Fibroblast of lung (primary cell): ENCODE measurements around the gene BPGM. TPM values are rescaled to one million over a fixed set of nuclear protein-coding genes. Genes with fewer than 3 reads are reported as not detected.

ENCODE experiments used
- DNase-seq, 2 donors: peaks; one replicate each; pipeline versions ENCODE4 v3.0.0 to v3.0.0-alpha.2; 2010; ENCODE audit warnings: low read depth in 2 of 2
- H2AFZ ChIP-seq: 2 replicates; pipeline ENCODE4 v1.5.1; 2012; ENCODE audit warnings: low read length, control low read depth, inconsistent platforms
- H3K27ac ChIP-seq: 2 replicates; pipeline ENCODE4 v1.5.1; 2011; ENCODE audit warnings: low read length, control low read depth; ENCODE audit not compliant: insufficient read depth
- H3K27me3 ChIP-seq: 2 replicates; pipeline ENCODE4 v1.5.1; 2011; ENCODE audit warnings: mild to moderate bottlenecking, low read length; ENCODE audit not compliant: control insufficient read depth, insufficient read depth
- H3K36me3 ChIP-seq: 2 replicates; pipeline ENCODE4 v1.5.1; 2011; ENCODE audit warnings: low read length; ENCODE audit not compliant: control insufficient read depth, insufficient read depth
- H3K4me1 ChIP-seq: 2 replicates; pipeline ENCODE4 v1.5.1; 2011; ENCODE audit warnings: low read length; ENCODE audit not compliant: control insufficient read depth, insufficient read depth; ENCODE audit errors: extremely low read depth
- H3K4me2 ChIP-seq: 2 replicates; pipeline ENCODE4 v1.5.1; 2011; ENCODE audit warnings: low read length, control low read depth; ENCODE audit not compliant: insufficient read depth; ENCODE audit errors: extremely low read depth
- H3K4me3 ChIP-seq, 4 experiments: fragments of 200-600 bp in 1 of 4; sonication (generic) in 1 of 4; replicated peaks in 1 of 4; 2 replicates each; pipeline ENCODE4 v1.5.1; 2011 to 2016; ENCODE audit warnings: low read length in 4 of 4, low read depth in 3 of 4, mild to moderate bottlenecking in 3 of 4, control low read depth in 2 of 4, inconsistent platforms in 1 of 4, mixed read lengths in 1 of 4; ENCODE audit not compliant: insufficient read depth in 1 of 4; ENCODE audit errors: control extremely low read depth in 1 of 4
- H3K79me2 ChIP-seq: 2 replicates; pipeline ENCODE4 v1.5.1; 2012; ENCODE audit warnings: mild to moderate bottlenecking, low read length, inconsistent platforms; ENCODE audit not compliant: control insufficient read depth, insufficient read depth
- H3K9ac ChIP-seq: 2 replicates; pipeline ENCODE4 v1.5.1; 2011; ENCODE audit warnings: mild to moderate bottlenecking, low read length, control low read depth; ENCODE audit not compliant: insufficient read depth
- H3K9me3 ChIP-seq: 2 replicates; pipeline ENCODE4 v1.5.1; 2012; ENCODE audit warnings: low read depth, low read length; ENCODE audit not compliant: control insufficient read depth, insufficient read depth
- H4K20me1 ChIP-seq: 2 replicates; pipeline ENCODE4 v1.5.1; 2011; ENCODE audit warnings: low read length; ENCODE audit not compliant: control insufficient read depth, insufficient read depth; ENCODE audit errors: extremely low read depth
- EZH2 ChIP-seq: IDR thresholded peaks from 2 replicates; pipeline ENCODE4 v1.5.1; 2012; ENCODE audit warnings: low read length, control low read depth, mild to moderate bottlenecking; ENCODE audit errors: missing control alignments
- polyA plus RNA-seq, 2 donors: library from polyadenylated mRNA; depleted of rRNA in 1 of 2; stranded (reverse) in 1 of 2; unstranded in 1 of 2; fragments of >200 nt; gene quantifications; 2 replicates each; pipeline ENCODE4 v1.2.1, GENCODE V29; 2011 to 2012; ENCODE audit warnings: missing spikeins in 1 of 2
- total RNA-seq: library from RNA; depleted of rRNA; stranded (reverse); fragments of >200 nt; gene quantifications from 2 replicates; pipeline ENCODE4 v1.2.1, GENCODE V29; 2014
- TF ChIP-seq, protein P1 (sequence below), 2 donors: IDR thresholded peaks in 1 of 2; conservative IDR thresholded peaks in 1 of 2; 1 replicate in 1 of 2; 2 replicates in 1 of 2; pipeline ENCODE4 v1.5.1; 2011 to 2012; ENCODE audit warnings: low read length in 2 of 2, control low read depth in 1 of 2, inconsistent platforms in 1 of 2, low read depth in 1 of 2, mild to moderate bottlenecking in 1 of 2

Gene BPGM
- total and polyA plus RNA-seq, 2 donors (not counting 1 experiment from before 2014, with no cell fraction given): 25.8 to 29.7 TPM

DNA sequence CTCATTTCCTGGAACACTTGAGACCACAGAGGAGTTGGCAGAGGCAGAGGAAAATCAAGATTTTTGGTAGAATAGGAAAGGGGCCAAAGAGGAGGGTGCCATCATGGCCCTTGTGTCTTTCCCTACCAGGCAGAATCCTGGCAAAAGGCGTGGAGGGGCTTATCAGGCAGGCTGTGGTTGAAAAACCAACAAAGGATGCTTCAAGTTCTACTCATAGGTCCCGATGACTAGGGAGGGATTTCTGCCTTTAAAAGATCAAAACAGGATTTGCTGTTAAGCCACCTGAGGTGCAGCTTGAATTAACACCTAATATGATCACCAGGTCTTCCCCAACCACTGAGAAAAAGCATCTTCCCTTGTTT lies 45.7 kb downstream of the BPGM start:
- Histone ChIP-seq H2AFZ (peak overlapping the region; percentile 41), H3K4me3 (no peak overlapping the region), H3K4me2 (no peak overlapping the region), H4K20me1 (no peaks in the 10 kb centered on the region), H3K27ac (no peak overlapping the region), H3K4me1 (peaks cover 25% of the 10 kb centered on the region), H3K79me2 (no peaks in the 10 kb centered on the region), H3K9me3 (no peaks in the 10 kb centered on the region), H3K27me3 (no peaks in the 10 kb centered on the region), H3K36me3 (no peaks in the 10 kb centered on the region), H3K9ac (no peak overlapping the region)
- no peak for TF ChIP-seq EZH2
- TF ChIP-seq, protein P1, sequence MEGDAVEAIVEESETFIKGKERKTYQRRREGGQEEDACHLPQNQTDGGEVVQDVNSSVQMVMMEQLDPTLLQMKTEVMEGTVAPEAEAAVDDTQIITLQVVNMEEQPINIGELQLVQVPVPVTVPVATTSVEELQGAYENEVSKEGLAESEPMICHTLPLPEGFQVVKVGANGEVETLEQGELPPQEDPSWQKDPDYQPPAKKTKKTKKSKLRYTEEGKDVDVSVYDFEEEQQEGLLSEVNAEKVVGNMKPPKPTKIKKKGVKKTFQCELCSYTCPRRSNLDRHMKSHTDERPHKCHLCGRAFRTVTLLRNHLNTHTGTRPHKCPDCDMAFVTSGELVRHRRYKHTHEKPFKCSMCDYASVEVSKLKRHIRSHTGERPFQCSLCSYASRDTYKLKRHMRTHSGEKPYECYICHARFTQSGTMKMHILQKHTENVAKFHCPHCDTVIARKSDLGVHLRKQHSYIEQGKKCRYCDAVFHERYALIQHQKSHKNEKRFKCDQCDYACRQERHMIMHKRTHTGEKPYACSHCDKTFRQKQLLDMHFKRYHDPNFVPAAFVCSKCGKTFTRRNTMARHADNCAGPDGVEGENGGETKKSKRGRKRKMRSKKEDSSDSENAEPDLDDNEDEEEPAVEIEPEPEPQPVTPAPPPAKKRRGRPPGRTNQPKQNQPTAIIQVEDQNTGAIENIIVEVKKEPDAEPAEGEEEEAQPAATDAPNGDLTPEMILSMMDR (conservative IDR thresholded peaks at IDR 0.05 in 1 of 2, IDR thresholded peaks at IDR 0.05 in 1 of 2; ENCODE audit: low read depth in 1 of 2, low read length in 2 of 2): no peak
- peak in 1 of 2 donors; percentile 91 for DNase-seq

DNA sequence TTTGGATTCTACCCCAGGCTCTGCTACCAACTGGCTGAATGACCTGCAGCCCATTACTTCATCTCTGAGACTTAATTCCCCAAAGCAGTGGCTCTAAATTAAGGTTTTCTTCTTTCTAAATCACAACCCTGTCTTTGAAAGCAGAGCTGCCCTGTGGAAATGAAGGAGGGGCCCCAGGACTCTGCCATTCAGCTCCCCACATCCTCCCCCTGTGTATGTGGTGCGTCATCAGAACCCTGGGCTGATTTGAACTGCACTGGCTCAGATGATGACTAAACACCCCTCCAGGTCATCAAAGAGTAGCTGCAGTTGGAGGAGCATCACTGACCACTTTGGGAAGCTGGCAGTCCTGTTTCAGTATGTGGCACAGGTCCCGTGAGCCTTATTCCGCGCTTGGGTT lies 46.6 kb downstream of the BPGM start:
- Histone ChIP-seq H3K4me1 (peaks cover 25% of the 10 kb centered on the region), H3K9me3 (no peaks in the 10 kb centered on the region), H3K4me2 (no peak overlapping the region), H2AFZ (no peak overlapping the region), H3K9ac (no peak overlapping the region), H3K36me3 (no peaks in the 10 kb centered on the region), H3K27ac (peak overlapping the region; percentile 50), H3K79me2 (no peaks in the 10 kb centered on the region), H4K20me1 (no peaks in the 10 kb centered on the region), H3K4me3 (no peak overlapping the region), H3K27me3 (no peaks in the 10 kb centered on the region)
- peak; percentile 77 to 97 for DNase-seq
- TF ChIP-seq, protein P1 (conservative IDR thresholded peaks at IDR 0.05 in 1 of 2, IDR thresholded peaks at IDR 0.05 in 1 of 2; ENCODE audit: low read depth in 1 of 2, low read length in 2 of 2): no peak
- no peak for TF ChIP-seq EZH2

DNA sequence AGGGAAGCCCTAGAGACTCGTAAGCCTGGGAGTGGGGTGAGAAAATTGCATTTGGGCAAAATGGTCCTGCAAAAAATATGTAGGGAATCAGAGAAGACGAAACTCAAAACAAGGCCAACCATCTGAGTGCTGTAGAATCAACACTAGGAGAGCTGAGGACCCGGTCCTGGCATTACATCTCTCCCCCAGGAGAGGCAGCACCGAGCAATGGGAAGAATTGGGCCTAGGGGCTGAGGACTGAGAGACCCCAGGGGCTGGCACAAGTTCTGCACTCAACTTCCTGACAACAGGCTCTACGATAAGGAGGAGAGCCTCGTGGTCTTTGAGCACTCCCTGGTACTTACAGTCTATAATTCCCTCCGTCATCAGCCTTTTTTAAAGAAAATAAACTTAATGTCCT lies 47.6 kb downstream of the BPGM start:
- no peak overlapping the region for H2AFZ ChIP-seq
- H3K27me3 ChIP-seq: no peaks in the 10 kb centered on the region
- no peak overlapping the region for H3K4me3 ChIP-seq
- no peak for TF ChIP-seq EZH2
- TF ChIP-seq, protein P1 (conservative IDR thresholded peaks at IDR 0.05 in 1 of 2, IDR thresholded peaks at IDR 0.05 in 1 of 2; ENCODE audit: low read depth in 1 of 2, low read length in 2 of 2): peak; percentile 22 to 34
- H3K79me2 ChIP-seq: no peaks in the 10 kb centered on the region
- no peaks in the 10 kb centered on the region for H3K9me3 ChIP-seq
- no peaks in the 10 kb centered on the region for H3K36me3 ChIP-seq
- DNase-seq: no peak
- no peaks in the 10 kb centered on the region for H4K20me1 ChIP-seq
- H3K9ac ChIP-seq: no peak overlapping the region
- H3K4me2 ChIP-seq: no peak overlapping the region
- peak overlapping the region; percentile 72 for H3K27ac ChIP-seq
- peaks cover 25% of the 10 kb centered on the region for H3K4me1 ChIP-seq
